Measurements from ENCODE around the gene TRIP11.

TRIP11 gene

GRCh38 chr14:91945751-91946621 lies 93.9 kb downstream of the TRIP11 start:
- TF ChIP-seq Cebpa-rat (IDR thresholded peaks at IDR 0.05), result no peak
- no peaks in the 10 kb centered on the region for H3K4me1 ChIP-seq
- H3K4me2 ChIP-seq, result no peak overlapping the region
- H3K27me3 ChIP-seq, result peaks cover 39% of the 10 kb centered on the region
- no peak overlapping the region for H3K4me3 ChIP-seq
- H3K36me3 ChIP-seq, result no peaks in the 10 kb centered on the region
- no peak overlapping the region for H3K27ac ChIP-seq
- H4K20me1 ChIP-seq, result no peaks in the 10 kb centered on the region
- H3K9ac ChIP-seq, result no peak overlapping the region
- H3K9me3 ChIP-seq, result 0 out of 2 replicates have a peak, but pooled peaks cover 3% of the 10 kb centered on the region

- no peak overlapping the region for H3K9ac ChIP-seq
- 0 out of 2 replicates have a peak, but pooled peaks cover 3% of the 10 kb centered on the region for H3K9me3 ChIP-seq
- no peak for TF ChIP-seq Cebpa-rat (IDR thresholded peaks at IDR 0.05)
- H3K27ac ChIP-seq, result no peak overlapping the region
- no peaks in the 10 kb centered on the region for H4K20me1 ChIP-seq
- no peak overlapping the region for H3K4me2 ChIP-seq
- H3K36me3 ChIP-seq, result no peaks in the 10 kb centered on the region
- H3K27me3 ChIP-seq, result peaks cover 31% of the 10 kb centered on the region
- H3K4me3 ChIP-seq, result no peak overlapping the region
- no peaks in the 10 kb centered on the region for H3K4me1 ChIP-seq
Measured at GRCh38 chr14:91942946-91943345, 96.9 kb downstream of the TRIP11 start.

- H3K27me3 ChIP-seq, result peaks cover 23% of the 10 kb centered on the region
- no peaks in the 10 kb centered on the region for H3K36me3 ChIP-seq
- H4K20me1 ChIP-seq, result no peaks in the 10 kb centered on the region
- H3K4me3 ChIP-seq, result no peak overlapping the region
- no peak overlapping the region for H3K9ac ChIP-seq
- no peak overlapping the region for H3K27ac ChIP-seq
- TF ChIP-seq Cebpa-rat (IDR thresholded peaks at IDR 0.05), result no peak
- no peaks in the 10 kb centered on the region for H3K9me3 ChIP-seq
- H3K4me1 ChIP-seq, result no peaks in the 10 kb centered on the region
- H3K4me2 ChIP-seq, result no peak overlapping the region
Measured at GRCh38 chr14:91942128-91942527, 97.7 kb downstream of the TRIP11 start.

- no peaks in the 10 kb centered on the region for H3K4me1 ChIP-seq
- no peak for TF ChIP-seq Cebpa-rat (IDR thresholded peaks at IDR 0.05)
- no peaks in the 10 kb centered on the region for H4K20me1 ChIP-seq
- no peaks in the 10 kb centered on the region for H3K36me3 ChIP-seq
- H3K4me3 ChIP-seq, result no peak overlapping the region
- H3K27ac ChIP-seq, result no peak overlapping the region
- no peak overlapping the region for H3K9ac ChIP-seq
- peaks cover 3% of the 10 kb centered on the region for H3K27me3 ChIP-seq
- no peaks in the 10 kb centered on the region for H3K9me3 ChIP-seq
- no peak overlapping the region for H3K4me2 ChIP-seq
Measured at GRCh38 chr14:91940209-91940608, 99.7 kb downstream of the TRIP11 start.

- no peaks in the 10 kb centered on the region for H3K27me3 ChIP-seq
- no peak for TF ChIP-seq Cebpa-rat (IDR thresholded peaks at IDR 0.05)
- H3K4me3 ChIP-seq, result no peak overlapping the region
- no peaks in the 10 kb centered on the region for H4K20me1 ChIP-seq
- no peak overlapping the region for H3K4me2 ChIP-seq
- H3K9me3 ChIP-seq, result no peaks in the 10 kb centered on the region
- H3K4me1 ChIP-seq, result no peaks in the 10 kb centered on the region
- no peaks in the 10 kb centered on the region for H3K36me3 ChIP-seq
- H3K9ac ChIP-seq, result no peak overlapping the region
- no peak overlapping the region for H3K27ac ChIP-seq
Measured at GRCh38 chr14:91935586-91935985, 104.3 kb downstream of the TRIP11 start.

GRCh38 chr14:91934554-91935285 lies 105.1 kb downstream of the TRIP11 start:
- H3K4me1 ChIP-seq, result no peaks in the 10 kb centered on the region
- H3K27ac ChIP-seq, result no peak overlapping the region
- H3K4me2 ChIP-seq, result no peak overlapping the region
- no peaks in the 10 kb centered on the region for H3K36me3 ChIP-seq
- H3K27me3 ChIP-seq, result no peaks in the 10 kb centered on the region
- H3K9ac ChIP-seq, result no peak overlapping the region
- no peaks in the 10 kb centered on the region for H4K20me1 ChIP-seq
- no peak for TF ChIP-seq Cebpa-rat (IDR thresholded peaks at IDR 0.05)
- no peaks in the 10 kb centered on the region for H3K9me3 ChIP-seq
- no peak overlapping the region for H3K4me3 ChIP-seq

GRCh38 chr14:91931478-91932088 lies 108.3 kb downstream of the TRIP11 start:
- Histone ChIP-seq H3K27ac (no peak overlapping the region), H3K9me3 (no peaks in the 10 kb centered on the region), H3K9ac (no peak overlapping the region), H3K4me3 (no peak overlapping the region), H4K20me1 (no peaks in the 10 kb centered on the region), H3K4me1 (no peaks in the 10 kb centered on the region), H3K27me3 (no peaks in the 10 kb centered on the region), H3K4me2 (0 out of 2 replicates have a peak overlapping the region, but pooled peaks have one; percentile 7), H3K36me3 (no peaks in the 10 kb centered on the region)
- no peak for TF ChIP-seq Cebpa-rat (IDR thresholded peaks at IDR 0.05)

GRCh38 chr14:91929700-91930099 lies 110.2 kb downstream of the TRIP11 start:
- TF ChIP-seq Cebpa-rat (IDR thresholded peaks at IDR 0.05), result no peak
- Histone ChIP-seq H3K27me3 (no peaks in the 10 kb centered on the region), H4K20me1 (no peaks in the 10 kb centered on the region), H3K4me3 (no peak overlapping the region), H3K9ac (no peak overlapping the region), H3K27ac (no peak overlapping the region), H3K36me3 (no peaks in the 10 kb centered on the region), H3K9me3 (no peaks in the 10 kb centered on the region), H3K4me1 (peaks cover 10% of the 10 kb centered on the region), H3K4me2 (no peak overlapping the region)

GRCh38 chr14:91927800-91928199 lies 112.1 kb downstream of the TRIP11 start:
- no peak overlapping the region for H3K4me2 ChIP-seq
- no peak overlapping the region for H3K27ac ChIP-seq
- H3K4me3 ChIP-seq, result no peak overlapping the region
- H3K9me3 ChIP-seq, result no peaks in the 10 kb centered on the region
- H3K4me1 ChIP-seq, result peaks cover 13% of the 10 kb centered on the region
- no peak for TF ChIP-seq Cebpa-rat (IDR thresholded peaks at IDR 0.05)
- no peak overlapping the region for H3K9ac ChIP-seq
- no peaks in the 10 kb centered on the region for H3K36me3 ChIP-seq
- H3K27me3 ChIP-seq, result no peaks in the 10 kb centered on the region
- no peaks in the 10 kb centered on the region for H4K20me1 ChIP-seq

GRCh38 chr14:91927191-91927590 lies 112.7 kb downstream of the TRIP11 start:
- no peaks in the 10 kb centered on the region for H4K20me1 ChIP-seq
- H3K36me3 ChIP-seq, result no peaks in the 10 kb centered on the region
- H3K27me3 ChIP-seq, result no peaks in the 10 kb centered on the region
- no peak overlapping the region for H3K4me3 ChIP-seq
- peaks cover 13% of the 10 kb centered on the region for H3K4me1 ChIP-seq
- no peak for TF ChIP-seq Cebpa-rat (IDR thresholded peaks at IDR 0.05)
- H3K9me3 ChIP-seq, result no peaks in the 10 kb centered on the region
- no peak overlapping the region for H3K27ac ChIP-seq
- no peak overlapping the region for H3K9ac ChIP-seq
- no peak overlapping the region for H3K4me2 ChIP-seq

Data from BLaER1 (cell line).